HG03039 (cell line): ENCODE measurements around the gene POR.
"Not testable (repeated sequence)": the region's sequence is repeated elsewhere in the genome, so short reads cannot be mapped to it uniquely, and the experiment has no call there.

ENCODE experiments used
- ATAC-seq: cut with Tn5 transposase; IDR thresholded peaks from one replicate; pipeline ENCODE4 v1.9.1; 2021; ENCODE audit warnings: mild to moderate bottlenecking, moderate library complexity; ENCODE audit not compliant: unreplicated experiment

Gene POR

DNA sequence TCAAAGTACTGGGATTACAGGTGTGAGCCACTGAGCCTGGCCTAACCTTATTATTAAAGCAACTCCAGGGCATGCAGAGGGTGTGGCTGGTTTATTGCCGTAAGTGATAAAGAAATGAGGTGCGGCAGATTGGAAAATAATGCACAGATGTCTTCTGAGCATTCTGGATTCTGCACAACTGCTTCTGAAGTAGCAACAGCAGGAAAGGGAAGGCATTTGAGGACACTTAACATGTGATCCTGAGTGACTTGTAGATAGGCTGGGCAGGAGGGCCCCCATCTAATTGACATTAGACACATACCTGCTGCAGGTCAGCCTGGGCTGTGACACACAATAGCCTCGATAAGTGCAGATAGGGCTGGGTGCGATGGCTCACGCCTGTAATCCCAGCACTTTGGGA, 30.5 kb upstream of the POR start:
- no peak for ATAC-seq

DNA sequence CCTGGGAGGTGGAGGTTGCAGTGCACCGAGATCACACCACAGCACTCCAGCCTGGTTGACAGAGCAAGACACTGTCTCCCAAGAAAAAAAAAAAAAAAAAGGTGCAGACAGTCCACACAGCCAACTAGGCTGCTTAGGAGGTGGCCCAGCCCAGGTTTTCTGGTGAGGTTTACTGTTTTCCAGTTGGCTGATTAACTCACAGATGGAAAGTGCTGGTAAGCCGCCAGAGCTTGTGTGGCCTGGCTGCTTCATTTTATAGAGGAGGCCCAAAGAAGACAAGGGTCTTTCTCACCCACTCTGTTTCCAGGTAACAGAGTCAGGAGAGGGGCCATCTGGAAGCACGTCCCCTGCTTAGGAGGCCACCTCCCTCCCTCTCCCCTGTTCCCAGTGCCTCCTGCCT, 29.9 kb upstream of the POR start:
- no peak for ATAC-seq

DNA sequence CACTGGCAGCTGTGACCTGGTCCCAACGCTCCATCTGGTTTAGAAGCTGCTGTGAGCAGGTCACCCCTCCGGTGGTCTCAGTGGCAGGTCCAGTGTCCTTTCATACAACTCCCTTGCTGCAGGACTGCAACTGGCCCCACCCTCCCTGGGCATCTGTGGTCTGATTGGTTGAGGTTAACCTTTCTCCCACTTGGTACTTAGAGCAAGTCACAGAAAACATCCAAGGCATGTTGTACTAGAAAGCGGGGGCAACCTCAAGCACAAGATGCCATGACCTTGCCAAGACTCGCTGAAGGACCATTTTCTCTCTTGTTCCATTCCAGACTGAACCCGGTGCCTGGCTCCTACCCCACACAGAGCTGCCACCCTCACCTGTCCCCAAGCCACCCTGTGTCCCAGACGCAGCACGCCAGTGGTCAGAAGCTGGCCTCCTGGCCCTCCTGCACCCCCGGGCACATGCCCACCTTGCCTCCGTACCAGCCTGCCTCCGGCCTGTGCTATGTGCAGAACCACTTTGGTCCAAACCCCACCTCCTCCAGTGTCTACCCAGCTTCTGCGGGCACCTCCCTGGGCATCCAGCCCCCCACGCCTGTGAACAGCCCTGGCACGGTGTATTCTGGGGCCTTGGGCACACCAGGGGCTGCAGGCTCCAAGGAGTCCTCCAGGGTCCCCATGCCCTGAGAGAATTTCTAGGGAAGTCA, 27.1 kb upstream of the POR start:
- ATAC-seq = no peak

DNA sequence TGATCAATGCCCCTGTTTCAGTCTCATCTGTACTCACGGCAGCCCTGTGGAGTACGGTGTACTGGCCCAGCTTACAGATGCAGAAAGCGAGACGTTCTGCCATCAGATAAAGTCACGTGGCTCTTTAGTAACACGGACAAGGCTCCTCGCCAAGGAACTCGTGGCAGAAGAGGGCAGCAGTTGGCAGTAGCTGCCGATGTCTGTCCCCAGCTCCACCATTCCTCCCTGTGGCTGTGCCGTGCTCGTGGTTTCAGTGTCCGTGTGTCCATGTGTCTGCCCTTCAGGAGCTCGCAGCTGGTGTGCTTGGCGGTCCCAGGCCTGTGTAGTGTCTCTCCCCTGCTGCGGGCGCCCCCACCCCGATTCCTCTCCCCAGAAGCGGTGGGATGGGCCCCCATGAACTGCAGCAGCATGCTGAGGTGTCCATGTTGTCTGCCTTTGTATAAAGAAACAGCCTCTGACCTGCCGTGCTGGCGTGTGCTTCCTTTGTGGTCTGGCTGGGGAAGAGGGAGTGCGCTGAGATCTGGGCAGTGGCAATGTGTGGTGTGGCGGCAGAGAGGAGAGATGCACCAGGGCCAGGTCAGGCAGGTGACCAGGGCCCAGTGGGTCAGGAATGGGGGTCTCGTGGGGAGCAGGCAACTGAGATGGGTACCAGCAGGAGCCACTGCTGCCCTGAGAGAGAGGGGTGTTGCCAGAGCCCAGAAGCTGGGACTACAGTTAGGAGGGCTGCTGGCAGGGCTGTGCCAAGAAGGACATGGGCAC, 26.3 kb upstream of the POR start:
- ATAC-seq = no peak

DNA sequence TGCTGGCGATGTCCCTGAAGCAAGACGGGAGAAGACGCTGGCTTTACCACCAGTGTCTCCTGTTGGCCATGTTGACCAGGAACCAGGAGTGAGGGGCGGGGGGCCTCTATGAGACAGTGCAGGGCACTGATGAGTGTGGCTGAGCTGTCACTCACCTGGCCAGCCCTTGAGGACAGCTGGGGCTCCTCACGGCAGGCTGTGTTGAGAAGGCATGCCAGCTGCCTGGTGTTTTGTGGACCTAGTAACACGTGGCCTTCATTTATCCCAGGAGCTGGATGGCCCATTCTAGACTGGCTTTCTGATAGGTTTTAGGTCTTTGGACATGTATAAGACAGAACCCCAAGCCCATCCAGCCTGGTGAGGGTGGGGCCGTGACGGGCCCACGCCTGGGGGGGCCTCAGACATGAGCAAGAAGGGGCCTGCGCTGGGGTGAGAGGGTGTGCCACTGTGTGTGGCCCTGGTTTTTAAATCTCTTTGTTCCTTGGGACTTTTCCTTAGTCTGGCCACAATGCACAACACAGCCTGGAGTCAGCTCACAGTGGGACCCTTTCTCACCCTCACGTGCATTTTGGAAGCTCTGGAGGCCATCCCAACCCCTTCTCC, 25.6 kb upstream of the POR start:
- no peak for ATAC-seq

DNA sequence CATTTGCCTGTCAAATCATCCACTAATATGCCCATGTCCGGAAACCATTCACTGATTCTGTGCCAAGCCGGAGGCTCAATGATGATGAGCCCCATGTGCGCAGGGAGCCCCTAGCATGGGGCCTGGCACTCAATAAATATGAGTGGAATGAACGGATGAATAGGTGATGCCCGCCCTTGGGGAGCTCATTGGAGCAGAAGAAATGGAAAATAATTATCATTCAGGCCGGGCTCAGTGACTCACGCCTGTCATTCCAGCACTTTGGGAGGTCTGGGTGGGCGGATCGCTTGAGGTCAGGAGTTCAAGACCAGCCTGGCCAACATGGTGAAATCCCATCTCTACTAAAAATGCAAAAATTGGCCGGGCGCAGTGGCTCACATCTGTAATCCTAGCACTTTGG, 25.1 kb upstream of the POR start:
- ATAC-seq = no peak

DNA sequence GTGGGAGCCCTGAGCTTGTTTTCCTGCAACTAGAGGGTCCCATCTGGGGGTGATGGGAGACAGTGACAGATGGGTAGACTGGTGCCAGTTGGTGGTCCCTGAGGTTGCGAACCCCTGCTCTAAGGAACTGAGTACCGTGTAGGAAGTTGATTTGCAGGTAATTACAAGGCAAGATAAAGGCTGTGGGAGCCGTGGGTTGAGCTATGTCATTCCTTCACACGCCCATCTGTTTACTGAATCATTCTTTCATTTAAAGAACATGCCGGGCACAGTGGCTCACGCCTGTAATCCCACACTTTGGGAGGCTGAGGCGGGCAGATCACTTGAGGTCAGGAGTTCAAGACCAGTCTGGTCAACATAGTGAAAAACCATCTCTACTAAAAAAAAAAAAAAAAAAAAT, 23.7 kb upstream of the POR start:
- not testable (repeated sequence) for ATAC-seq

DNA sequence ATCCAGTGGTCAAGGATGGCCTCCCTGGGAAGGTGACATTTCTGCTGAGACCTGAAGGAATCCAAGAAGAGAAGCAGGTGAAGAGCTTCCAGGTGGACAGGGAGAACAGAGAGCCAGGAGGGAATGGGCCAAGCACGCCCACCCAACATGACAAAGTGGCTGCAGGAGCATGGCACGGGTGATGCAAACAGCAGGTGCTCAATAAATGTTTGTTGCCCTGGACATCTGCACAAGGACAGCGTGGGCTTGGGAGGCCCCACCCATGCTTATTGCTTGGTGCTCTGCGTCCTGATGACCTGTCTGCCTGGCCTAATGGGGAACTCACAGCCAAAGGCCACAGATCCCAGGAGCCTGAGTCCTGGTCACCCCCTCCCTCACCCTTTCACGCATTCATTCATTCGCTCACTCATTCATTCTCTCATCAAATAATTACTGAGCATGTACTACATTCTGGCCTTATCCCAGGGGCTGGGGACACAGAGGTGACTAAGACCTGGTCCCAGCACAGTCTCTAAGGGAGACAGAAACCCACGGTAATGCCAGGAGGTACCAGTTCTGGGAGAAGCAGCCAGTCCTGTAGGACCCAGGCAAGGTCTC, 23.0 kb upstream of the POR start:
- ATAC-seq = no peak

DNA sequence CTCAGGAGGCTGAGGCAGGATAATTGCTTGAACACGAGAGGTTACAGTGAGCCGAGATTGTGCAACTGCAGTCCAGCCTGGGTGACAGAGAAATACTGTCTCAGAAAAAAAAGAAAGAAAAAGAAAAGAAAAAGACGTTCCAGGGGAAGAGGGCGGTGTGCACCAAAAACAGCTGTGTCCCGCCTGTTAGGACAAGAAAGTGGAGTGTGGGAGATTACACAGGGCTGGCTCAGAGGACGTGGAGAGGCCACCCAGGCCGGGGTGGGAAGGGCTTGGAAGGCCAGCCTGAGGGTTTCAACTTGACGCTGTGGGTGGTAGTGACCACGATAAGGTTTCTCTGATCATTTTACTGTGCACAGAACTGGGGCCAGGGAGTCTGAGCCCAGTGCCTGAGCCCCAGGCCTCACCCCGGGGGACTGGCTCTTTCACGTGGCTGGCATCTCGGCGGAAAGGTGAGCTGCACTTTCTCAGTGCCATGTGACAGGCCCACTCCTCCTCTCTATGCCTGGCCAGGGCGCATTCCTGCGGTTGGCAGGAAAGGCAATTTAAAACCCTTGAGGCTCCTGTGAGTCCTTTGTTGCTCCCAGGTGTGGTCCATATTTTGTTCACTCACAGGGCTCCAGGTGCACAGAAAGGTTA, 22.2 kb upstream of the POR start:
- ATAC-seq = no peak

DNA sequence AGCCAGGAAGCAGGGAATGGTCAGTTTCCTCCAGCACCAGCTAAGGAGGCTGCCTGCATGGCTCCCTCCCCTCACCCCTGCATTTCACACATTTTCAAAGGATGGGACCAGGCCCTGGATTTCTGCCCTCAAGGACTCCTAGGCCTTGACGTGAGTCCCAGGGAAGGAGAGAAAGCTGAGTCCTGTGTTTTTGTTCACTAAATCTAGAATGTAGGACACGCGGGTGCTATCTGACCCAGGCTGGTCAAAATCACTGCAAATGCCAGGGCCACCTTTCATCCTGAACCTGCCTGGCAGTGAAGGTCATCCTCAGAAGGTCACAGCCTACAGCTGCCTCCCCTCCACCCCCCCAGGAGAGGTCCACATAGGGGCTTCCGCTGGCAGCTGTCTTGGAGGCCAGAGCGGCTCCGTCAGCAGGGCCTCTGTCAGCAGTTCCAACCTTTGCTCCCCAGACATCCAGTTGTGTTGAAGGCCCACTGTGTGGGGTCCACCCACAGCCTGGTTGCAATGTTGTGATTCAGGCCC, 18.1 kb upstream of the POR start:
- ATAC-seq = no peak

DNA sequence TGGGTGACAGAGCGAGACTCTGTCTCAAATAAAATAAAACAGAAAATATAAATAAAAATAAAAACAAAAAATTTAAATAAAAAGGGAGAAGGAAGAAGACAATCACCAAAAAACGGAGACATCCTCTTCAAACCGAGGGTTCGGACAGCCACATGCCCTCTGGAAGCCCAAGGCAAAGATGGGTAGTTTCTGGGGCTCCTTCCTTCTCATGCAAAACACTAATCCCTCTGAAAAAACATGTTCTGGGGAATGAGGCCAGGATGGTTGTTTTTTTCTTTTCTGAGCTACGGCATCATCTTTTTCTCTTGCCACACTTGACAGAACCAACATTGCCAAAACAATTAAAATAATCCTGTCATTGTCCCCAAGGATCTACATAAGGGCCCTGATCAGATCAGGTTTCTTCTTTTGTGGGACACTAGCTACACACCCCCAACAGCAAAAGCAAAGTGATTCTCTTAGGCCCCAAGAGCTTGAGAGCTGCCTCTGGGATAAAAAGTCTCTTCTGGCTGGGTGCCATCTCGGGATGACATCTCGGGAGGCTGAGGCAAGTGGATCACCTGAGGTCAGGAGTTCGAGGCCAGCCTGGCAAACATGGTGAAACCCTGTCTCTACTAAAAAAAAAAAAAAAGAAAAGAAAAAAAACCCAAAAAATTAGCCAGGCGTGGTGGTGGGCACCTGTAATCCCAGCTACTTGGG, 14.2 kb upstream of the POR start:
- ATAC-seq = no peak

DNA sequence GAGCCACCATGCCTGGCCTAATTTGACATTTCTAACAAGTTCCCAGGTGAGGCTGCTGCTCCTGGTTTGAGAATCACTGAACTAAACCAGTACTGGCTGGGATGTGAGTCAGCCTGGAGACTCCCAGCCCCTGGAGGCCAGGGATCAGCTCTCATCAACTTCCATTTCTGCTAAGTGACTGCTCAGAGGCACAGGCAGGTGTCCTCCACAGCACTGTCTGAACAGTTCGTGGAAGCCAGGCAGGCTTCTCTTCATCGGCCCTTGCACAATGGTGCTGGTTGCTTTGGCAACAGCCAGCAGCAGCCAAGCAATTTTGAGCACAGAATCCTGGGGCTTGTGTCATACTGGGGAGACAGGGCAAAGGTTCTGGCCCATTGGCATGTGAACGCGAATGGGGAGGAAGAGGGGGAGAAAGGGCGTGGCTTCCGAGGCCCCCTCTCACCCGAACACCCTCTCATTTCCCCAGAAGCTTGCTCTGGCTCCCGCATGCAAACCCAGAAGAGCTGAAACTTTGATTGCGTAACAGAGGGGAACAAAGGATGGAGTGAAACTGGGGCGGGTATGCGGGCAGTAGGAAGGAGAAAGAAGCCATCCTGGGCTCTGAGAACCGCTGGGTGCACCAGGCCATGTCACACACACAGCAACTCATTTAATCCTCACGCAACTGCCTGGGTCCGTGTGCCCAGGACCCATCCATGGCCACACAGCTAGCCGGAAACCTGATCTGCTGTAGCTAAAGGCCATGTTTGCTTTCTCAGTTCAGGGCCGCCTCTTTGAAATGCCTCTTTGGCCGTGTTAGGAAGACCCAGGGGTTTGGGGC, 9.0 kb upstream of the POR start:
- no peak for ATAC-seq

DNA sequence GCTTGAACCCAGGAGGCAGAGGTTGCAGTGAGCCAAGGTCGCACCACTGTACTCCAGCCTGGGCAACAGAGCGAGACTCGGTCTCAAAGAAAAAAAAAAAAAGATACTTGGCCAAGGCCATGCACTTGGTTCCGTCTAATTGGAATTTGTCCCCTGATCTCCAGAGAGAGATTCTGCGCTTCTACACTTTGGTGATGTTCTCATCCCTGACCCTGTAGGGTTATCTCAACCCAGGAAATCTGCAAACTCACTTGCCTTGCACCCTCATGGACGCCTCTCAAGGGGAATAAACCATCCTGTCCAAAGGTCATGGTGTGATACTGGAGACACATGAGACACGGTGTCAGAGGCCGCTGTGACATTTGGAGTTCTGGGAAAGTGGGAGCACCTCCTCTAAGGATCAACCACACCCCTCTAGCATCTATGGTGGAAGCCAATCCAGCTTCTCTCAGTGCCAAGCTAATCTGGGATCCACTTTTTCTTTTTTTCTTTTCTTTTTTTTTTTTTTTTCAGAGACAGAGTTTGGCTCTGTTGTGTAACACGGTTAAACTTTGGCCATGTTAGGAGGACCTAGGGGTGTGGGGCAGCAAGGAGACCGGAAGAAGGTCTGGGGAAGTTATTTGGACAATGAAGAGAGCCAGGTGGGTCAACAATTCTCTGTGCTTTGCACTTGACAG, 7.8 kb upstream of the POR start:
- ATAC-seq = no peak

DNA sequence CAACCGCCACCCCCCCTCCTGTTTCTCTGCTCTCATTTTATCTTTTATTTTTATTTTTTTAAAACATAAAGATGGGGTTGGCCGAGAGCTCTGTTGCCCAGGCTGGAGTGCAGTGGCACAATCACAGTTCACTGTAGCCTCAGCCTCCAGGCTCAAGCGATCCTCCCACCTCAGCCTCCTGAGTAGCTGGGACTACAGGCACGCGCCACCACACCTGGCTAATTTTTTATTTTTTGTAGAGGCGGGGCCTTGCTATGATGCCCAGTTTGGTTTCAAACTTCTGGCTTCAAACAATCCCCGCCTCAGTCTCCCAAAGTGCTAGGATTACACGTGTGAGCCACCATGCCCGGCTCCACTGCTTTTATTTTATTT, 7.3 kb upstream of the POR start:
- not testable (repeated sequence) for ATAC-seq

DNA sequence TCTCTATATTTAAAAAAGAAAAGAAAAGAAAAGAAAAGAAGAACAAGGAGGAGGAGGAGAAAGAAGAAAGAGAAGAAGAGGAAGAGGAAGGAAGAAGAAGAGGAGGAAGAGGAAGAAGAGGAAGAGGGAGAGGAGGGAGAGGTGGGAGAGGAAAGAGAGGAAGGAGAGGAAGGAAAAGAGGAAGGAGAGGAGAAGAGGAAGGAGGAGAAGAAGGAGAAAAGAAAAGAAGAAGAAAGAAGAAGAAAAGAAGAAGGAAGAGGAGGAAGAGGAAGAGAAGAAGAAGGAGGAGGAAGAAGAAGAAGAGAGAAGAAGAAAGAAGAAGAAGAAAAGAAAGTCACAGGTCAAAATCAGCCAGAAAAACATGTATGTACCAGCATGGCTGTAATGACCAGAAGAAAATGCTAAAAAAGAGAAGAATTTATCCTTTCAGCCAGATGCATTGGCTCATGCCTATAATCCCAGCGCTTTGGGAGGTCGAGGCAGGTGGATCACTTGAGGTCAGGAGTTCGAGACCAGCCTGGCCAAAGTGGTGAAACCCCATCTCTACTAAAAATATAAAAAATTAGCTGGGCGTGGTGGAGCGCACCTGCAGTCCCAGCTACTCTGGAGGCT, 5.3 kb upstream of the POR start:
- ATAC-seq = no peak

DNA sequence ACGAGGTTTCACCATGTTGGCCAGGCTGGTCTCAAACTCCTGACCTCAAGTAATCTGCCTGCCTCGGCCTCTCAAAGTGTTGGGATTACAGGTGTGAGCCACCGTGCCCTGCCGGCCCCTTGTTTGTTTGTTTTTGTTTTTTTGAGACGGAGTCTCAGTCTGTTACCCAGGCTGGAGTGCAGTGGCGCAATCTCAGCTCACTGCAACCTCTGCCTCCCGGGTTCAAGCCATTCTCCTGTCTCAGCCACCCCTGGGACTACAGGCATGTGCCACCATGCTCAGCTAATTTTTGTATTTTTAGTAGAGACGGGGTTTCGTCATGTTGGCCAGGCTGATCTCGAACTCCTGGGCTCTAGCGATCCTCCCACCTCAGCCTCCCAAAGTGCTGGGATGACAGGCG, 3.8 kb upstream of the POR start:
- ATAC-seq = not testable (repeated sequence)

DNA sequence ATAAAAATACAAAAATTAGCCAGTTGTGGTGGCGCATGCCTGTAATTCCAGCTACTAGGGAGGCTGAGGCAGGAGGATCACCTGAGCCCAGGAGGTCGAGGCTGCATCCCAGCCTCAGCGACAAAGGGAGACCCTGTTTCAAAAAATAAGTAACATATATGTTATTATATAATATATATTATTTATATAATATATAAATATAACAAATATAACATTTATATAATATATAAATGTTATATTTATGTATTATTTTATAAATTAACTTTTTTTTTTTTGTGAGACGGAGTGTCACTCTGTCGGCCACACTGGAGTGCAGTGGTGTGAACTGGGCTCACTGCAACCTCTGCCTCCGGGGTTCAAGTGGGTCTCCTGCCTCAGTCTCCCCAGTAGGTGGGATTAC, 1.5 kb upstream of the POR start:
- no peak for ATAC-seq

DNA sequence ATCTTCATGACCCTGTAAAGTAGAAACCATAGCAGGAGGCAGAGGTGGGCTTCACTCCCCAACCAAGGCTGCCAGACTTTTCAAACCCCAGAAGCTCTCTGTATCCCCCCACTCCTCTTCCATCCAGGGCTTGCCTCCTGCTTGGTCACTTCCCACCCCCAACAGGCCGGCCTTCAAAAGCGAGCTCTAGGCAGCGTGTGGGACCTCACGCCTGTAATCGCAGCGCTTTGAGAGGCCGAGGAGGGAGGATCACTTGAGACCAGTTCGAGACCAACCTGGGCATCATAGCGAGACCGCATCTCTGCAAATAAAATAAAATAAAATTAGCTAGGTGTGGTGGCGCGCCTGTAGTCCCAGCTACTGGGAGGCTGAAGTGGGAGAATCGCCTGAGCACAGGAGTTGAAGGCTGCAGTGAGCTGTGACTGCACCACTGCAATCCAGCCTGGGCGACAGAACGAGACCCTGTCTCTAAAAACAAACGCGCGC, 743 bp upstream of the POR start:
- ATAC-seq = no peak
